HUES48 (cell line): ENCODE measurements around the gene MRI1.
A peak's percentile ranks its signal among the peaks of the same experiment; 100 is the strongest.

Source experiments
- H3K27ac ChIP-seq: one replicate; pipeline ENCODE4 v1.7.0; 2013; ENCODE audit warnings: low read depth, low read length, inconsistent platforms
- H3K27me3 ChIP-seq: 2 replicates; pipeline ENCODE4 v1.6.1; 2013; ENCODE audit warnings: mild to moderate bottlenecking, low read length; ENCODE audit not compliant: control insufficient read depth, insufficient read depth
- H3K36me3 ChIP-seq: 2 replicates; pipeline ENCODE4 v1.6.1; 2013; ENCODE audit warnings: low read length; ENCODE audit not compliant: control insufficient read depth, insufficient read depth
- H3K4me1 ChIP-seq: 2 replicates; pipeline ENCODE4 v1.6.1; 2013; ENCODE audit warnings: mild to moderate bottlenecking, low read length; ENCODE audit not compliant: control insufficient read depth, insufficient read depth
- H3K4me3 ChIP-seq: 2 replicates; pipeline ENCODE4 v1.5.1; 2013; ENCODE audit warnings: mild to moderate bottlenecking, low read depth, low read length
- H3K9ac ChIP-seq: 2 replicates; pipeline ENCODE4 v1.6.1; 2013; ENCODE audit warnings: mild to moderate bottlenecking, low read depth, low read length, moderate library complexity
- H3K9me3 ChIP-seq: 2 replicates; pipeline ENCODE4 v1.6.1; 2013; ENCODE audit warnings: low read length; ENCODE audit not compliant: control insufficient read depth, insufficient read depth

The MRI1 gene

DNA sequence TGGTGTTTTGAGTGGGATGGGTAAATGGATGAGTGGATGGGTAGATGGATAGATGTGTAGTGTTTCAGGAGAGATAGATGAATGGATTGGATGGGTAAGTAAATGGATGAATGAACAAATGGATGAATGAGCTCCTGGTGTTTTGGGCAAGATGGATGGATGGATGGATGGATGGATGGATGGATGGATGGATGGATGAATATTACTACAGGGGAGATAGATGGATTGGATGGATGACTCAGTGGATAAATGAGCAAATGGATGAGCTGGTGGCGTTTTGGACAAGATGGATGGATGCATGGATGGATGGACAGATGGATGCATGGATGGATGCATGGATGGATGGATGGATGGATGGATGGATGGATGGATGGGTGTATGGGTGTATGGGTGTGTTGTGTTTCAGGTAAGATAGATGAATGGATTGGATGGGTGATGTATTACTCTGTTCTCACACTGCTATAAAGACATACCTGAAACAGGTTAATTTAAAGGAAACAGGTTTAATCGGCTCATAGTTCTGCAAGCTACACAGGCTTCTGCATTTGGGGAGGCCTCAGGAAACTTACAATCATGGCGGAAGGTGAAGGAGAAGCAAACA, 43.2 kb downstream of the MRI1 start:
- Histone ChIP-seq H3K27ac (no peak overlapping the region), H3K4me1 (no peaks in the 10 kb centered on the region), H3K4me3 (no peak overlapping the region), H3K36me3 (peaks cover 58% of the 10 kb centered on the region), H3K9me3 (no peaks in the 10 kb centered on the region), H3K27me3 (no peaks in the 10 kb centered on the region), H3K9ac (no peak overlapping the region)

GRCh38 chr19:13808856-13809255, 44.5 kb downstream of the MRI1 start:
- Histone ChIP-seq H3K27ac (no peak overlapping the region), H3K36me3 (peaks cover 65% of the 10 kb centered on the region), H3K9me3 (no peaks in the 10 kb centered on the region), H3K27me3 (no peaks in the 10 kb centered on the region), H3K4me3 (no peak overlapping the region), H3K9ac (no peak overlapping the region), H3K4me1 (no peaks in the 10 kb centered on the region)

- H3K27ac ChIP-seq = no peak overlapping the region
- H3K9ac ChIP-seq = no peak overlapping the region
- H3K27me3 ChIP-seq = no peaks in the 10 kb centered on the region
- H3K9me3 ChIP-seq = no peaks in the 10 kb centered on the region
- no peak overlapping the region for H3K4me3 ChIP-seq
- peaks cover 57% of the 10 kb centered on the region for H3K36me3 ChIP-seq
- no peaks in the 10 kb centered on the region for H3K4me1 ChIP-seq
Measured at GRCh38 chr19:13812544-13812943, 48.2 kb downstream of the MRI1 start.

- Histone ChIP-seq H3K36me3 (peaks cover 51% of the 10 kb centered on the region), H3K27me3 (no peaks in the 10 kb centered on the region), H3K4me1 (no peaks in the 10 kb centered on the region)
Measured at GRCh38 chr19:13813147-13813546, 48.8 kb downstream of the MRI1 start.

GRCh38 chr19:13814550-13814949, 50.2 kb downstream of the MRI1 start:
- Histone ChIP-seq H3K9ac (no peak overlapping the region), H3K4me3 (no peak overlapping the region), H3K27me3 (no peaks in the 10 kb centered on the region), H3K4me1 (no peaks in the 10 kb centered on the region), H3K9me3 (no peaks in the 10 kb centered on the region), H3K27ac (no peak overlapping the region), H3K36me3 (peaks cover 44% of the 10 kb centered on the region)

More at GRCh38 chr19:13813147-13813546, 48.8 kb downstream of the MRI1 start:
- H3K9me3 ChIP-seq = no peaks in the 10 kb centered on the region
- H3K9ac ChIP-seq = no peak overlapping the region
- no peak overlapping the region for H3K27ac ChIP-seq
- H3K4me3 ChIP-seq = no peak overlapping the region

GRCh38 chr19:13817018-13817614, 52.8 kb downstream of the MRI1 start:
- Histone ChIP-seq H3K4me3 (peak overlapping the region; percentile 71), H3K9ac (peak overlapping the region; percentile 87), H3K27ac (peak overlapping the region; percentile 92)

DNA sequence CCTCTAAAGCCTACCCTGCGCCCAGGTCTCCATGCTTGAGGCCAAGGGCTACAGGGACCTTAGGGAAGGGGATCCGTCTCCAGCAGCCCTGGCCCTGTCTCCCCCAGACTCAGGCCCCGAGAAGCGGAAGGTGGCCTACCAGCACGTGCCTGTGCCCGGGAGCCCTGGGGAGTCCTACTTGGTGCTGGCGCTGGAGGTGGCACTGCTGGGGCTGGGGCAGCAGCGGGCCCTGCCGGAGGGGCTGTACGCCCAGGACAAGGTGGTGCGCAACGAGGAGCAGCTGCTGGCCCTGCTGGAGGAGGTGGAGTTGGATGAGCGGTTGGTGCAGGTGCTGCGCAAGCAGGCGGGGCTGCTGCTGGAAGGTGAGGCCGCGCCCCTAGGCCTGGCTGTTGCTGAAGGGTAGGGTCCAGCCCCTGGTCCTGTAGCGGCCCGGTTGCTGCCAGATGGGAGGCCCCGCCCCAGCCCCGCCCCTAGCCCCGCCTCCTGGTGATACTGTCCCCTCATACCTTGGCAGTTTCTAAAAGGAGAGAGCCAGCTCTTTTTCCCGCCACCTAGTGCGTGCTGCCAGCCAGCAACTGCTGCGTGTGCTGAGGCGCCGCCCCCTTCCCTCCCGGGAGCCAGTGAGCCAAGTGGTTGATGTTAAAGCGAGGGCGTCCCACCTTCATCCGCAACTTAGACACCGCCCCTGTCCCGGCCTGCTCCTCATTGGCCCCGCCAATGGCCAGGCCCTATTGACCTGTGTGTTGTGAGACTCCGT, 53.5 kb downstream of the MRI1 start:
- Histone ChIP-seq H3K27ac (peak overlapping the region; percentile 92), H3K9me3 (no peaks in the 10 kb centered on the region), H3K4me3 (peak overlapping the region; percentile 71), H3K9ac (peak overlapping the region; percentile 87), H3K36me3 (peaks cover 50% of the 10 kb centered on the region), H3K4me1 (no peaks in the 10 kb centered on the region), H3K27me3 (no peaks in the 10 kb centered on the region)

More at GRCh38 chr19:13817018-13817614, 52.8 kb downstream of the MRI1 start:
- Histone ChIP-seq H3K9me3 (no peaks in the 10 kb centered on the region), H3K36me3 (peaks cover 50% of the 10 kb centered on the region), H3K4me1 (no peaks in the 10 kb centered on the region), H3K27me3 (no peaks in the 10 kb centered on the region)

DNA sequence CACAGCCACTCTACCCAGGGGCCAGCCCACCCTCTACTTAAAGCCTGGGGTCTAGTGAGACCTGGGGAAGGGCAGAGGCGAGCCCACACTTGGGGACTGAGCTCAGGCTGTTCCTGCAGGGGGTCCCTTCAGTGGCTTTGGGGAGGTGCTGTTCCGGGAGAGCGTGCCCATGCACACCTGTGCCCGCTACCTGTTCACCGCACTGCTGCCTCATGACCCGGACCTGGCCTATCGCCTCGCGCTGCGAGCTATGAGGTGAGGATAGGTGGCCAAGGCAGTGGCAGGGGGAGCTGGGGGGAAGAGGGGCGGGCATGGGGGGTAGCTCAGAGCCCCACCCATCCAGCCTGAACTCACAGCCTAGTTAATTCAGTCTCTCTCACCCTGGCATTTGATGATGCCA, 54.9 kb downstream of the MRI1 start:
- no peaks in the 10 kb centered on the region for H3K4me1 ChIP-seq
- H3K36me3 ChIP-seq = peaks cover 50% of the 10 kb centered on the region
- H3K9me3 ChIP-seq = no peaks in the 10 kb centered on the region
- no peak overlapping the region for H3K27ac ChIP-seq
- H3K27me3 ChIP-seq = no peaks in the 10 kb centered on the region
- no peak overlapping the region for H3K4me3 ChIP-seq
- H3K9ac ChIP-seq = no peak overlapping the region

DNA sequence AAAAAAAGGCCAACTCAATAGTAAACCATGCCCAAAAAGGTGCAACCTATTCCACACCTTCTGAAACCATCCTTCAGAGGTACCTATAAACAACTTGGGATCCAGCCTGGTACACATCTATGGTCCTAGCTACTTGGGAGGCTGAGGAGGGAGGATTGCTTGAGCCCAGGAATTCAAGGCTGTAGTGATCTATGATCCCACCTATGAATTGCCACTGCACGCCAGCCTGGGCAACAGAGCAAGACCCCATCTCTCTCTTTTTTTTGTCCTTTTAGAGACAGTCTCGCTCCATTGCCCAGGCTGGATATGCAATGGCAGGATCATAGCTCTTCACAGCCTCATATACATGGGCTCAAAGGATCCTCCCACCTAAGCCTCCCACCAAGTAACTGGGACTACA, 57.0 kb downstream of the MRI1 start:
- Histone ChIP-seq H3K4me1 (no peaks in the 10 kb centered on the region), H3K27me3 (no peaks in the 10 kb centered on the region), H3K9me3 (no peaks in the 10 kb centered on the region), H3K4me3 (no peak overlapping the region), H3K27ac (no peak overlapping the region), H3K9ac (no peak overlapping the region), H3K36me3 (peaks cover 43% of the 10 kb centered on the region)

DNA sequence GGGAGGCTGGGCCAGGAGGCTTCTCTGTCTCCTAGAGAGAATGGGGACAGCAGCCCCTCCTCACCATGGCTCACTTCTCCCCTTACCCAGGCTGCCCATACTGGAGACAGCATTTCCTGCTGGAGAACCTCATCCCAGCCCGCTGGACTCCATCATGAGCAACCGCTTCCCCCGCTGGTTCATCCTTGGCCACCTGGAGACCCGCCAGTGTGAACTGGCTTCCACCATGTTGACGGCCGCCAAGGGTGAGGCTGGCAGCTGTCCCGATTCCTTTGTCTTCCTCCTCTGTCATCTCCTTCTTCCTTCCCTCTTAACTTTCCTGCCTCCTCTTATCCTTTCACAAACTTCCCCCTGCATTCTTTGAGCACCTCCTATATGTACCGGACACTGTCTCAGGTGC, 58.9 kb downstream of the MRI1 start:
- H3K4me3 ChIP-seq = no peak overlapping the region
- H3K9me3 ChIP-seq = no peaks in the 10 kb centered on the region
- H3K36me3 ChIP-seq = peaks cover 55% of the 10 kb centered on the region
- no peaks in the 10 kb centered on the region for H3K4me1 ChIP-seq
- no peak overlapping the region for H3K9ac ChIP-seq
- H3K27me3 ChIP-seq = no peaks in the 10 kb centered on the region
- H3K27ac ChIP-seq = no peak overlapping the region
